Measurements from ENCODE around the gene QPCT. TPM values are rescaled to one million over a fixed set of nuclear protein-coding genes. Genes with fewer than 3 reads are reported as not detected.

QPCT gene
- polyA plus RNA-seq, 1 of the 3 experiments (the other 2 are of a cell fraction): 0.12 TPM

GRCh38 chr2:37306024-37306423 lies 38.4 kb upstream of the QPCT start (continued):
- no peak for TF ChIP-seq CTCF (IDR thresholded peaks at IDR 0.05)
- no peak for TF ChIP-seq RAD21 (IDR thresholded peaks at IDR 0.05; ENCODE audit: low read length)
- no peak for TF ChIP-seq PBX3 (IDR thresholded peaks at IDR 0.05)
- TF ChIP-seq, protein P1, sequence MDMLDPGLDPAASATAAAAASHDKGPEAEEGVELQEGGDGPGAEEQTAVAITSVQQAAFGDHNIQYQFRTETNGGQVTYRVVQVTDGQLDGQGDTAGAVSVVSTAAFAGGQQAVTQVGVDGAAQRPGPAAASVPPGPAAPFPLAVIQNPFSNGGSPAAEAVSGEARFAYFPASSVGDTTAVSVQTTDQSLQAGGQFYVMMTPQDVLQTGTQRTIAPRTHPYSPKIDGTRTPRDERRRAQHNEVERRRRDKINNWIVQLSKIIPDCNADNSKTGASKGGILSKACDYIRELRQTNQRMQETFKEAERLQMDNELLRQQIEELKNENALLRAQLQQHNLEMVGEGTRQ (IDR thresholded peaks at IDR 0.05; ENCODE audit: borderline replicate concordance, low read depth, low read length): no peak
- no peak for TF ChIP-seq NFIC (IDR thresholded peaks at IDR 0.05; ENCODE audit: borderline replicate concordance)
- TF ChIP-seq TAF1 (IDR thresholded peaks at IDR 0.05; ENCODE audit: borderline replicate concordance, low read depth, low read length): no peak

DNA sequence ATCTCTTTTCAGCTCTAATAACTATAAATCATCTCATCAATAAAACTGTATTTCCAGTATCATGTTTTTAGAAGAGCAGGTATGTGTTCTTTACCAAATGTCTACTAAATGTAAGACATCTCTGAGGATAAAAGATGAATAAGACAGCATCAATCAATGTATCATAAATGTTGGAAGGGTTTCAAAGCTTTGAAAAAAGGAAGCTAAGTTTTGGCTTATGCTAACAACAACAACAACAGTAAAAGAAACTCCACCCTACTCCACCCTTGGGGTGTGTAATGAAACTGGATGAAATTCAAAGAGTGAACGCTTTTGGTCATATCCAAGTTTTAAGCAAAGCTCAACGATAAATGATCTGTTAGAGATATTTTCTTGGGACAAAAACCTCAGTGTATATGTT lies 36.9 kb upstream of the QPCT start:
- Histone ChIP-seq H3K4me3 (ENCODE audit: low read depth in 2 of 2, low read length in 1 of 2) (no peak overlapping the region), H3K9me2 (no peaks in the 10 kb centered on the region), H3K36me3 (replicated peaks in 1 of 2; ENCODE audit: control insufficient read depth in 1 of 2, insufficient read depth in 2 of 2, low read length in 1 of 2) (peaks cover 9 to 14% of the 10 kb centered on the region in 2 experiments), H3K79me2 (ENCODE audit: insufficient read depth) (peaks cover 98% of the 10 kb centered on the region), H3K9me3 (no peaks in the 10 kb centered on the region), H3K27me3 (ENCODE audit: insufficient read depth) (no peaks in the 10 kb centered on the region), H4K20me1 (ENCODE audit: insufficient read depth) (peaks cover 12% of the 10 kb centered on the region; the same call in 1 of the 2 replicates), H3F3A (replicated peaks; ENCODE audit: insufficient read depth) (peaks cover 4% of the 10 kb centered on the region), H3K4me1 (ENCODE audit: control insufficient read depth in 1 of 2, insufficient read depth in 2 of 2, low read depth in 1 of 2, low read length in 1 of 2) (peaks cover 0 to 9% of the 10 kb centered on the region in 2 experiments; a peak in 3 of 4 replicates), H2AFZ (ENCODE audit: low read depth) (no peak overlapping the region), H3K9ac (no peak overlapping the region), H3K27ac (ENCODE audit: low read depth in 2 of 2, low read length in 1 of 2) (no peak overlapping the region), H3K4me2 (no peak overlapping the region)
- no peak for TF ChIP-seq TEAD4 (IDR thresholded peaks at IDR 0.05; ENCODE audit: borderline replicate concordance, insufficient read depth)
- DNase-seq: no peak
- ChIA-PET POLR2A (no interaction called here), CTCF (interaction anchor here (1.1 to 2.2 kb wide), 3 partner anchors 17 to 88 kb away, joined by 3 to 9 read pairs (median 4); no protein-coding TSS in a partner anchor)
- WGBS (ENCODE audit: low lambda C conversion rate): 97% methylated on average over 2 of the region's 2 CpGs

DNA sequence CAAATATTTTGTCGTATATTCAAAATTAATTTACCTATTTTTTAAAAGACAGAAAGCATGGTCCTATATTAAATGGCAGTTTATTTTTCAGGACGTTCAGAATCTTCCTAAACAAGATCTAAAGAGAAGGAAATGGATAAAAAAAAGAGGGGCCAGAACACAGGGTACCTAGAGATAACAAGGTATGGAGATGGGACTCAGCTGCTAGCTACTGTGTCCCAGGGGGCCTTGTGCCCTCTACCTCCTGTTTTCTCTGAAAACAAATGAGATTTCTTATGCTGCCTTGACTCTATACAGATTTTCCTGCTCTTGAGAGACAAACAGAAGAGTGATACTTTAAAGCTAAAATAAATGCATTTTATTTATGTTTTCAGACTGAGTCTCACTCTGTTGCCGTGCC lies 29.1 kb upstream of the QPCT start:
- Histone ChIP-seq H2AFZ (ENCODE audit: low read depth) (no peak overlapping the region), H3K4me2 (no peak overlapping the region), H4K20me1 (ENCODE audit: insufficient read depth) (peaks cover 33% of the 10 kb centered on the region), H3K27ac (ENCODE audit: low read depth in 2 of 2, low read length in 1 of 2) (no peak overlapping the region), H3F3A (replicated peaks; ENCODE audit: insufficient read depth) (peaks cover 3% of the 10 kb centered on the region), H3K4me1 (ENCODE audit: control insufficient read depth in 1 of 2, insufficient read depth in 2 of 2, low read depth in 1 of 2, low read length in 1 of 2) (peaks cover 11 to 20% of the 10 kb centered on the region in 2 experiments; a peak in 3 of 4 replicates), H3K9me3 (no peaks in the 10 kb centered on the region), H3K9ac (no peak overlapping the region), H3K9me2 (no peaks in the 10 kb centered on the region), H3K36me3 (replicated peaks in 1 of 2; ENCODE audit: control insufficient read depth in 1 of 2, insufficient read depth in 2 of 2, low read length in 1 of 2) (peaks cover 47 to 48% of the 10 kb centered on the region in 2 experiments), H3K4me3 (ENCODE audit: low read depth in 2 of 2, low read length in 1 of 2) (no peak overlapping the region), H3K79me2 (ENCODE audit: insufficient read depth) (peaks cover 98% of the 10 kb centered on the region), H3K27me3 (ENCODE audit: insufficient read depth) (no peaks in the 10 kb centered on the region)
- POLR2A ChIA-PET: interaction anchor here (1.0 kb wide), 1 partner anchor 9 kb away, joined by 3 read pairs; no protein-coding TSS in a partner anchor
- no peak for DNase-seq
- CTCF ChIA-PET: interaction anchor here (0.9 to 2.1 kb wide), 5 partner anchors 12 to 562 kb away, joined by 3 to 7 read pairs (median 3); no protein-coding TSS in a partner anchor
- TF ChIP-seq RCOR1 (IDR thresholded peaks at IDR 0.05; ENCODE audit: low read length) (no peak), JUND (IDR thresholded peaks at IDR 0.05) (no peak), TAF1 (IDR thresholded peaks at IDR 0.05; ENCODE audit: borderline replicate concordance, low read depth, low read length) (no peak), GATA2 (CRISPR knock-in tag; IDR thresholded peaks at IDR 0.05) (no peak), RAD21 (IDR thresholded peaks at IDR 0.05; ENCODE audit: low read length) (no peak), RFX5 (IDR thresholded peaks at IDR 0.05; ENCODE audit: low read length) (no peak), TEAD4 (IDR thresholded peaks at IDR 0.05; ENCODE audit: borderline replicate concordance, insufficient read depth) (no peak)
- TF ChIP-seq, protein P2, sequence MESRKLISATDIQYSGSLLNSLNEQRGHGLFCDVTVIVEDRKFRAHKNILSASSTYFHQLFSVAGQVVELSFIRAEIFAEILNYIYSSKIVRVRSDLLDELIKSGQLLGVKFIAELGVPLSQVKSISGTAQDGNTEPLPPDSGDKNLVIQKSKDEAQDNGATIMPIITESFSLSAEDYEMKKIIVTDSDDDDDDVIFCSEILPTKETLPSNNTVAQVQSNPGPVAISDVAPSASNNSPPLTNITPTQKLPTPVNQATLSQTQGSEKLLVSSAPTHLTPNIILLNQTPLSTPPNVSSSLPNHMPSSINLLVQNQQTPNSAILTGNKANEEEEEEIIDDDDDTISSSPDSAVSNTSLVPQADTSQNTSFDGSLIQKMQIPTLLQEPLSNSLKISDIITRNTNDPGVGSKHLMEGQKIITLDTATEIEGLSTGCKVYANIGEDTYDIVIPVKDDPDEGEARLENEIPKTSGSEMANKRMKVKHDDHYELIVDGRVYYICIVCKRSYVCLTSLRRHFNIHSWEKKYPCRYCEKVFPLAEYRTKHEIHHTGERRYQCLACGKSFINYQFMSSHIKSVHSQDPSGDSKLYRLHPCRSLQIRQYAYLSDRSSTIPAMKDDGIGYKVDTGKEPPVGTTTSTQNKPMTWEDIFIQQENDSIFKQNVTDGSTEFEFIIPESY (IDR thresholded peaks at IDR 0.05; ENCODE audit: borderline replicate concordance, low read depth): no peak
- 94% methylated on average over 3 of the region's 3 CpGs for WGBS (ENCODE audit: low lambda C conversion rate)

Data from SK-N-SH (cell line).